Epithelial cell of prostate (primary cell): Measurements from ENCODE around the gene MSANTD7.
"Not testable (repeated sequence)": the region's sequence is repeated elsewhere in the genome, so short reads cannot be mapped to it uniquely, and the experiment has no call there.

Experiments
- DNase-seq: peaks from one replicate; pipeline ENCODE4 v3.0.0-alpha.2; 2011; ENCODE audit warnings: low read depth, low spot score
- H3K27ac ChIP-seq: fragments of 450-650 bp; 2 replicates; pipeline ENCODE4 v1.5.1; 2017; ENCODE audit warnings: mild to moderate bottlenecking

The MSANTD7 gene

GRCh38 chr10:14837757-14838581 is at the start of gene MSANTD7, which contains the start of the genes CDNF and HSPA14:
Gene MSANTD7, plus strand, starts transcription at chr10:14838306. Its CDS starts 3,979 bp downstream, at chr10:14842285.
Gene CDNF, minus strand, starts transcription at chr10:14838037. Its CDS starts 91 bp downstream, at chr10:14837946.
Gene HSPA14, plus strand, starts transcription at chr10:14838306. Its CDS starts 97 bp downstream, at chr10:14838403.
- peak; percentile 93 for DNase-seq
- peak within 1 kb of the TSS; percentile 61 for H3K27ac ChIP-seq

GRCh38 chr10:14798636-14799035 is 39.5 kb upstream of the MSANTD7 start:
- no peak overlapping the region for H3K27ac ChIP-seq
- no peak for DNase-seq

- no peak overlapping the region for H3K27ac ChIP-seq
- no peak for DNase-seq
Measured at GRCh38 chr10:14800397-14800796, 37.7 kb upstream of the MSANTD7 start.

GRCh38 chr10:14801723-14802122 is 36.4 kb upstream of the MSANTD7 start:
- no peak for DNase-seq
- no peak overlapping the region for H3K27ac ChIP-seq

GRCh38 chr10:14803827-14804226 is 34.3 kb upstream of the MSANTD7 start:
- H3K27ac ChIP-seq, result no peak overlapping the region
- no peak for DNase-seq

- no peak overlapping the region for H3K27ac ChIP-seq
- DNase-seq, result no peak
Measured at GRCh38 chr10:14806318-14806717, 31.8 kb upstream of the MSANTD7 start.

GRCh38 chr10:14810969-14811953 is 26.8 kb upstream of the MSANTD7 start:
- no peak for DNase-seq
- H3K27ac ChIP-seq, result no peak overlapping the region

- DNase-seq, result no peak
- no peak overlapping the region for H3K27ac ChIP-seq
Measured at GRCh38 chr10:14812271-14812670, 25.8 kb upstream of the MSANTD7 start.

GRCh38 chr10:14815681-14816080 is 22.4 kb upstream of the MSANTD7 start:
- no peak for DNase-seq
- no peak overlapping the region for H3K27ac ChIP-seq

- DNase-seq, H3K27ac ChIP-seq: not testable (repeated sequence)
Measured at GRCh38 chr10:14816717-14817116, 21.4 kb upstream of the MSANTD7 start.

- DNase-seq, result no peak
- H3K27ac ChIP-seq, result no peak overlapping the region
Measured at GRCh38 chr10:14820010-14820774, 17.9 kb upstream of the MSANTD7 start.

GRCh38 chr10:14820775-14821154 is 17.3 kb upstream of the MSANTD7 start:
- DNase-seq, result no peak
- no peak overlapping the region for H3K27ac ChIP-seq

- no peak overlapping the region for H3K27ac ChIP-seq
- DNase-seq, result no peak
Measured at GRCh38 chr10:14821635-14822375, 16.3 kb upstream of the MSANTD7 start.

- H3K27ac ChIP-seq, result no peak overlapping the region
- no peak for DNase-seq
Measured at GRCh38 chr10:14822879-14823755, 15.0 kb upstream of the MSANTD7 start.

- no peak overlapping the region for H3K27ac ChIP-seq
- no peak for DNase-seq
Measured at GRCh38 chr10:14823966-14824365, 14.1 kb upstream of the MSANTD7 start.

GRCh38 chr10:14826076-14826829 is 11.9 kb upstream of the MSANTD7 start:
- H3K27ac ChIP-seq, result no peak overlapping the region
- DNase-seq, result no peak

GRCh38 chr10:14833106-14833505 is 5.0 kb upstream of the MSANTD7 start:
- no peak overlapping the region for H3K27ac ChIP-seq
- no peak for DNase-seq

- no peak overlapping the region for H3K27ac ChIP-seq
- no peak for DNase-seq
Measured at GRCh38 chr10:14836208-14836607, 1.9 kb upstream of the MSANTD7 start.
